ENCODE data around the gene NRXN2. TPM values are rescaled to one million over a fixed set of nuclear protein-coding genes. Genes with fewer than 3 reads are reported as not detected.

Gene NRXN2
- total and polyA plus RNA-seq, 10 of the 15 experiments (the other 5 are each of a cell fraction or from before 2014, with no cell fraction given): 0.03 to 1.4 (median 0.23) TPM

- POLR2A ChIA-PET: no interaction called here
- Histone ChIP-seq H3K36me3 (ENCODE audit: control insufficient read depth in 2 of 2, insufficient read depth in 2 of 2, low read length in 1 of 2) (no peaks in the 10 kb centered on the region), H3K9ac (ENCODE audit: control insufficient read depth, insufficient read depth, low read length) (no peak overlapping the region), H2AFZ (ENCODE audit: control insufficient read depth, low read depth, low read length) (no peak overlapping the region), H3K4me1 (ENCODE audit: control insufficient read depth, insufficient read depth, low read length) (no peaks in the 10 kb centered on the region), H3K4me2 (ENCODE audit: control insufficient read depth, insufficient read depth) (no peak overlapping the region), H4K20me1 (ENCODE audit: control insufficient read depth, insufficient read depth) (no peaks in the 10 kb centered on the region), H3K9me3 (replicated peaks; ENCODE audit: control insufficient read depth, insufficient read depth, low read length) (no peaks in the 10 kb centered on the region; the same call in 2 of the 3 replicates), H3K4me3 (no peak overlapping the region), H3K79me2 (ENCODE audit: control insufficient read depth, insufficient read depth, low read length) (no peaks in the 10 kb centered on the region), H3K27ac (ENCODE audit: control insufficient read depth, insufficient read depth) (no peak overlapping the region), H3K27me3 (replicated peaks in 1 of 2; ENCODE audit: control insufficient read depth in 2 of 2, insufficient read depth in 2 of 2, low read length in 1 of 2) (peaks cover 0 to 4% of the 10 kb centered on the region in 2 experiments; a peak in 1 of 4 replicates)
- FAIRE-seq (no peak), ATAC-seq (no peak), DNase-seq (ENCODE audit: low read depth, low spot score) (no peak)
- WGBS (ENCODE audit: insufficient coverage, insufficient replicate concordance, low lambda C conversion rate, missing lambda C conversion rate): 20% methylated on average over 7 of the region's 7 CpGs
- in situ Hi-C loops (cut with MboI) (no loop called here), intact Hi-C loops (cut with micrococcal nuclease; ENCODE audit: unreplicated experiment) (no loop called here)
- no TSS peak for BruUV-seq (replicated peaks)
- TF ChIP-seq PAX5 (IDR thresholded peaks at IDR 0.05; ENCODE audit: borderline replicate concordance, low read depth, low read length) (no peak), BMI1 (IDR thresholded peaks at IDR 0.05; ENCODE audit: borderline replicate concordance) (no peak), ZBTB33 (IDR thresholded peaks at IDR 0.05) (no peak)
- CTCF ChIA-PET: no interaction called here
- RAD21 ChIA-PET (ENCODE audit: unreplicated experiment): no interaction called here
- SMC1A ChIA-PET (ENCODE audit: uncharacterized antibody, unreplicated experiment): interaction anchor here (0.8 to 0.9 kb wide), 2 partner anchors 55 to 70 kb away, joined by 3 read pairs; no protein-coding TSS in a partner anchor
Measured at GRCh38 chr11:64580412-64580811, 142.6 kb downstream of the NRXN2 start.

GRCh38 chr11:64577202-64577601, 145.8 kb downstream of the NRXN2 start:
- no peaks in the 10 kb centered on the region for H3K36me3 ChIP-seq (ENCODE audit: control insufficient read depth in 2 of 2, insufficient read depth in 2 of 2, low read length in 1 of 2)
- 0% methylated on average over 6 of the region's 6 CpGs for WGBS (ENCODE audit: insufficient coverage, insufficient replicate concordance, low lambda C conversion rate, missing lambda C conversion rate)
- no peaks in the 10 kb centered on the region for H4K20me1 ChIP-seq (ENCODE audit: control insufficient read depth, insufficient read depth)
- CTCF ChIA-PET: no interaction called here
- intact Hi-C loops (cut with micrococcal nuclease; ENCODE audit: unreplicated experiment) (no loop called here), in situ Hi-C loops (cut with MboI) (no loop called here)
- H3K4me1 ChIP-seq (ENCODE audit: control insufficient read depth, insufficient read depth, low read length): no peaks in the 10 kb centered on the region
- SMC1A ChIA-PET (ENCODE audit: uncharacterized antibody, unreplicated experiment): no interaction called here
- no peak overlapping the region for H3K4me3 ChIP-seq
- RAD21 ChIA-PET (ENCODE audit: unreplicated experiment): no interaction called here
- no peak overlapping the region for H2AFZ ChIP-seq (ENCODE audit: control insufficient read depth, low read depth, low read length)
- POLR2A ChIA-PET: no interaction called here
- BruUV-seq (replicated peaks): no TSS peak
- H3K9ac ChIP-seq (ENCODE audit: control insufficient read depth, insufficient read depth, low read length): no peak overlapping the region
- DNase-seq (ENCODE audit: low read depth, low spot score) (no peak), ATAC-seq (no peak), FAIRE-seq (no peak)
- H3K4me2 ChIP-seq (ENCODE audit: control insufficient read depth, insufficient read depth): no peak overlapping the region
- no peak overlapping the region for H3K27ac ChIP-seq (ENCODE audit: control insufficient read depth, insufficient read depth)
- no peaks in the 10 kb centered on the region; the same call in 2 of the 3 replicates for H3K9me3 ChIP-seq (replicated peaks; ENCODE audit: control insufficient read depth, insufficient read depth, low read length)
- no peaks in the 10 kb centered on the region for H3K79me2 ChIP-seq (ENCODE audit: control insufficient read depth, insufficient read depth, low read length)
- peaks cover 0 to 6% of the 10 kb centered on the region in 2 experiments; a peak in 2 of 4 replicates for H3K27me3 ChIP-seq (replicated peaks in 1 of 2; ENCODE audit: control insufficient read depth in 2 of 2, insufficient read depth in 2 of 2, low read length in 1 of 2)
- TF ChIP-seq MEF2A (IDR thresholded peaks at IDR 0.05; ENCODE audit: insufficient read depth, low read depth, low read length) (no peak), NFYA (IDR thresholded peaks at IDR 0.05; ENCODE audit: borderline replicate concordance, low read depth, low read length) (no peak), MLLT1 (IDR thresholded peaks at IDR 0.05) (no peak), NFXL1 (IDR thresholded peaks at IDR 0.05; ENCODE audit: borderline replicate concordance) (no peak), E2F8 (IDR thresholded peaks at IDR 0.05; ENCODE audit: low read depth, partially characterized antibody) (no peak), SMC3 (IDR thresholded peaks at IDR 0.05; ENCODE audit: borderline replicate concordance, low read length) (no peak), CREM (IDR thresholded peaks at IDR 0.05; ENCODE audit: low read depth) (no peak), FOS (IDR thresholded peaks at IDR 0.05; ENCODE audit: borderline replicate concordance, extremely low read depth, insufficient read length) (no peak), YY1 (IDR thresholded peaks at IDR 0.05; ENCODE audit: low read depth, low read length) (no peak)
